Vagina (tissue), 2 donors: Measurements from ENCODE around the gene TSHZ3. TPM values are rescaled to one million over a fixed set of nuclear protein-coding genes. Genes with fewer than 3 reads are reported as not detected.

Experiments used
- DNase-seq, 2 donors: peaks; one replicate each; pipeline ENCODE4 v3.0.0-alpha.2; 2017; ENCODE audit errors: extremely low spot score in 2 of 2
- H3K27ac ChIP-seq: fragments of 200-600 bp; sonication (generic); one replicate; pipeline ENCODE4 v1.5.1; 2019
- H3K27me3 ChIP-seq: fragments of 200-600 bp; sonication (generic); one replicate; pipeline ENCODE4 v1.5.1; 2019
- H3K36me3 ChIP-seq, 2 donors: fragments of 200-600 bp; sonication (generic); one replicate each; pipeline ENCODE4 v1.5.1; 2017 to 2019
- H3K4me1 ChIP-seq: fragments of 200-600 bp; sonication (generic); one replicate; pipeline ENCODE4 v1.5.1; 2019
- H3K4me3 ChIP-seq, 2 donors: fragments of 200-600 bp; sonication (generic); 1 replicate in 1 of 2; 2 replicates in 1 of 2; pipeline ENCODE4 v1.5.1; 2016 to 2019
- H3K9me3 ChIP-seq: fragments of 200-600 bp; sonication (generic); one replicate; pipeline ENCODE4 v1.5.1; 2019
- CTCF ChIP-seq, 3 experiments: fragments of 450-650 bp in 2 of 3; fragments of 200-600 bp in 1 of 3; sonication (generic) in 1 of 3; IDR thresholded peaks; one replicate each; pipeline ENCODE4 v1.5.1; 2017 to 2019; ENCODE audit warnings: antibody characterized with exemption in 3 of 3, mild to moderate bottlenecking in 2 of 3, moderate library complexity in 2 of 3
- POLR2A ChIP-seq, 2 donors: fragments of 450-650 bp; IDR thresholded peaks; one replicate each; pipeline ENCODE4 v1.6.1; 2017; ENCODE audit warnings: antibody characterized with exemption in 2 of 2, mild to moderate bottlenecking in 2 of 2, moderate library complexity in 2 of 2
- POLR2AphosphoS5 ChIP-seq, 2 donors: sonication (generic); formaldehyde crosslinking; IDR thresholded peaks; one replicate each; pipeline ENCODE4 v1.9.0; 2017; ENCODE audit warnings: antibody characterized with exemption in 2 of 2, mild to moderate bottlenecking in 2 of 2, low read depth in 1 of 2; ENCODE audit not compliant: insufficient read depth in 1 of 2
- intact Hi-C: fragments of 100-400 bp; cut with DNase I; formaldehyde crosslinking; loops from one replicate; pipeline ENCODE4 v1.15.1; 2023
- total RNA-seq: library from RNA; depleted of rRNA; stranded (reverse); fragments of >200 nt; gene quantifications from one replicate; pipeline ENCODE4 v1.2.3, GENCODE V29; 2016

Gene TSHZ3
- total RNA-seq, 1 donor from 2014 or later = 13.5 TPM

GRCh38 chr19:31352296-31352781 lies 3.1 kb upstream of the TSHZ3 start:
- no peak for DNase-seq
- H3K36me3 ChIP-seq = no peaks in the 10 kb centered on the region
- H3K27me3 ChIP-seq = no peaks in the 10 kb centered on the region
- H3K9me3 ChIP-seq = no peaks in the 10 kb centered on the region
- H3K27ac ChIP-seq = no peak overlapping the region
- intact Hi-C loops = no loop called here
- TF ChIP-seq CTCF (IDR thresholded peaks at IDR 0.05) (no peak), POLR2A (IDR thresholded peaks at IDR 0.05) (no peak), POLR2AphosphoS5 (IDR thresholded peaks at IDR 0.05; ENCODE audit: insufficient read depth in 1 of 2, low read depth in 1 of 2) (no peak)
- H3K4me1 ChIP-seq = peaks cover 19% of the 10 kb centered on the region
- H3K4me3 ChIP-seq = no peak overlapping the region

GRCh38 chr19:31351855-31352195 lies 2.6 kb upstream of the TSHZ3 start:
- Histone ChIP-seq H3K4me3 (peak overlapping the region; percentile 72 to 97), H3K36me3 (no peaks in the 10 kb centered on the region), H3K9me3 (no peaks in the 10 kb centered on the region), H3K27me3 (no peaks in the 10 kb centered on the region), H3K4me1 (peaks cover 21% of the 10 kb centered on the region), H3K27ac (peak overlapping the region; percentile 90)
- TF ChIP-seq POLR2A (IDR thresholded peaks at IDR 0.05) (no peak), POLR2AphosphoS5 (IDR thresholded peaks at IDR 0.05; ENCODE audit: insufficient read depth in 1 of 2, low read depth in 1 of 2) (no peak), CTCF (IDR thresholded peaks at IDR 0.05) (no peak)
- intact Hi-C loops = no loop called here
- DNase-seq = no peak

- no peaks in the 10 kb centered on the region for H3K36me3 ChIP-seq
- no peak for DNase-seq
- TF ChIP-seq CTCF (IDR thresholded peaks at IDR 0.05) = no peak
- TF ChIP-seq POLR2AphosphoS5 (IDR thresholded peaks at IDR 0.05; ENCODE audit: insufficient read depth in 1 of 2, low read depth in 1 of 2) = peak in 1 of 2 donors; percentile 24
- H3K27me3 ChIP-seq = no peaks in the 10 kb centered on the region
- no peaks in the 10 kb centered on the region for H3K9me3 ChIP-seq
- peak overlapping the region; percentile 90 for H3K27ac ChIP-seq
- H3K4me3 ChIP-seq = peak overlapping the region; percentile 72 to 97
- intact Hi-C loops = no loop called here
- H3K4me1 ChIP-seq = peaks cover 24% of the 10 kb centered on the region
Observed at GRCh38 chr19:31351056-31351854, 2.0 kb upstream of the TSHZ3 start.

GRCh38 chr19:31350693-31351055 lies 1.4 kb upstream of the TSHZ3 start:
- Histone ChIP-seq H3K36me3 (no peaks in the 10 kb centered on the region), H3K4me1 (peaks cover 24% of the 10 kb centered on the region), H3K27ac (peak overlapping the region; percentile 90), H3K4me3 (peak overlapping the region; percentile 72 to 97), H3K27me3 (no peaks in the 10 kb centered on the region), H3K9me3 (no peaks in the 10 kb centered on the region)
- no peak for DNase-seq
- TF ChIP-seq POLR2AphosphoS5 (IDR thresholded peaks at IDR 0.05; ENCODE audit: insufficient read depth in 1 of 2, low read depth in 1 of 2) (no peak), POLR2A (IDR thresholded peaks at IDR 0.05) (peak in 1 of 2 donors; percentile 14)
- intact Hi-C loops = no loop called here

GRCh38 chr19:31350033-31350692 lies 927 bp upstream of the TSHZ3 start:
- Histone ChIP-seq H3K36me3 (no peaks in the 10 kb centered on the region), H3K4me3 (peak overlapping the region; percentile 72 to 97), H3K27ac (peak overlapping the region; percentile 90), H3K4me1 (peaks cover 24% of the 10 kb centered on the region), H3K9me3 (no peaks in the 10 kb centered on the region), H3K27me3 (no peaks in the 10 kb centered on the region)
- intact Hi-C loops = no loop called here
- TF ChIP-seq POLR2AphosphoS5 (IDR thresholded peaks at IDR 0.05; ENCODE audit: insufficient read depth in 1 of 2, low read depth in 1 of 2) (peak in 1 of 2 donors; percentile 39), POLR2A (IDR thresholded peaks at IDR 0.05) (no peak)
- no peak for DNase-seq
